Urothelium cell line (cell line): ENCODE data around the gene SPDYE3.
"Not testable (repeated sequence)": the region's sequence is repeated elsewhere in the genome, so short reads cannot be mapped to it uniquely, and the experiment has no call there.

Experiments used
- DNase-seq: peaks from one replicate; pipeline ENCODE4 v3.0.0; 2011; ENCODE audit warnings: low spot score, mixed read lengths
- FAIRE-seq: peaks from 2 replicates; lab custom pipeline; 2011; peaks lifted over from hg19 to GRCh38; lab: Jason Lieb, UNC

Gene SPDYE3

DNA sequence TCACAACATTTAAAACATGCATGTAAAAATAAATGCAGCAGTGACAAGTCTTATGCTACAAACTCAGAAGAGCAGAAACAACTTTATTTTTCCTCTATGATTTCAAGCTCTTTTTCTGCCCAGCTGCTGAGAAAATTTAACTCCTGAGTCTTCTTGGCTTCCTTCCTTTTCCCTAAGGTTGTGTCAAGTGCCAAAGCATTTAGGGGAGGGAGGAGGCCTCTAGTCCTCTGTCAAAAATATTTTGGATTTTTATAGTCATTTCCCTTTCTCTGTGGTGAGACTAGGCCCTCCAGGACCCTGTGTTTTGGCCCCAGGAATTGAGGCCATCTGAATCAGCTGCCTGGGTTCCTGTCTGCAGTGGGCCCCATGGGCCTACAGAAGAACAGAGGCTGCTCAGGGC, 39.4 kb downstream of the SPDYE3 start:
- FAIRE-seq (no peak), DNase-seq (no peak)

DNA sequence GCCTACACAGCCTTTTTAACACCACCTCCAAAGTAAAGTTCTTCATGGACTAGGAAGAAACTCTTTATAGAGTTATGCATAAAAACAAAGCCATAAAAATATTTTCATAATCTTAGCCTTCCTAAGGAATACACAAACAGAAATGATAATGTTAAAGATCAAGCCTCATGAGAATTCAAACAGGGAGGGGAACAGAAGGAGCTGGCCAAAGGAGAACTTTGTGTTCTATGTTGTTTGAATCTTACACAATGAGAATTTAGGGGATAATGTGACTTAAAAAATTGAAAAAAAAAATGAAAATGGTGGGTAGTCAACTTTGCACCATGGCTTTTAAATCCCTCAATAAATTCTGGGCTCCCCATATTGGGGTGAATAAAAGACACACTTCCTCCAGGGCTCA, 41.3 kb downstream of the SPDYE3 start:
- FAIRE-seq = no peak

DNA sequence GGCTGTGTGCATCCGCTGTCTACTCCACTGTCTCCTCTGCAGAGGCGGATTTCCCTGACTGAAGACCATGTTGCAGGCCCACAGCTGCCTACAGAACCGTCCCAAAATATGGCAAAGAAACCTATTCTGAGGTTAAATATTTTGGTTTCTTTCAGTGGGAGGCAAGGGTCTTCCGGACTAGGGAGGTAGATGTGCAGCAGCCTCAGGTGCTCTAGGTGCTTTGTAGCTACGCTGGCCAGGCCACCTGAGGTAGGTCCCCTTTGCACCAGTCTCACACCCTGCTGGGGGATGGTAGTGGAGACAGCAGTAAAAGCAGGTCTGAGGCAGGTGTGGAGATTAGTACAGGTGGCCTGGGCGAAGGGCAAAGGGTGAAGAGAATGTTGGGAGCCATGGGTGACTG, 42.3 kb downstream of the SPDYE3 start:
- no peak for FAIRE-seq

More for the DNA sequence above, 41.3 kb downstream of the SPDYE3 start:
- no peak for DNase-seq

DNA sequence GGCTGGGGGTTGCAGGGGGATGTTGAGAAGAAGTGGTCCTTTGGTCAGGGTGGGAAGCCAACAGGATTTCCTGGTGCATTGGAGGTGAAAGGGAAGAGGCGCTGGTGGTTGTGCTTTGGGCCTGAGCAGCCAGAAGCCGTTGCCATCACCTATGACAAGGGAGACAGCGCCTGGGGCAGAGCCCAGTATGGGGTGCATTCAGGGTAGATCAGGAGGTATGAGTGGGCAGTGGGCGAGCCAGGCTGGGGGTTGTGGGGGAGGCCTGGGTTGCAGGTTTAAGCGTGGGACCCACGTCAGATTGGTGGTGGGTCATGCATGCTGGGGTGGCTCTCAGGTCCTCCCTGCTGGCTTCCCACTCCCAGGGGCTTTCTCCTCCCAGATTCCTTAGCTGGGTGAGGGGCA, 44.2 kb downstream of the SPDYE3 start:
- FAIRE-seq = no peak
- DNase-seq = no peak

More for the DNA sequence above, 42.3 kb downstream of the SPDYE3 start:
- no peak for DNase-seq

DNA sequence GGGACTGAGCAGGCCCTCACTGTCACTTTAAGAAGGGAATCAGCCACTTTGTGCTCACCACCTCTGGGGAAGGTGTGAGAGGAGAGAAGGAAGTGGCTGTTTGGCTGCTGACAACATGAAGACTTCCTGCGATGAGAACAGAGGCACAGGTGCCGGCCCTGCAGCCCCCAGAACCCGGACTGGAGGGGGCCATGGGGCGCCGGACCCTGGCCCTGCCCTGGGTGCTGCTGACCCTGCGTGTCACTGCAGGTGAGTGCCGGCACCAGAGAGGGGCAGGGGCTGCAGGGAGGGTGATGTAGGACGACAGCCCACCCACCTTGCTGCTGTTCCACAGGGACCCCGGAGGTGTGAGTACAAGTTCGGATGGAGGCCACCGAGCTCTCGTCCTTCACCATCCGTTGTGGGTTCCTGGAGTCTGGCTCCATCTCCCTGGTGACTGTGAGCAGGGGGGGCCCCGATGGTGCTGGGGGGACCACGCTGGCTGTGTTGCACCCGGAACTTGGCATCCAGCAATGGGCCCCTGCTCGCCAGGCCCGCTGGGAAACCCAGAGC, 44.8 kb downstream of the SPDYE3 start:
- not testable (repeated sequence) for DNase-seq, FAIRE-seq

DNA sequence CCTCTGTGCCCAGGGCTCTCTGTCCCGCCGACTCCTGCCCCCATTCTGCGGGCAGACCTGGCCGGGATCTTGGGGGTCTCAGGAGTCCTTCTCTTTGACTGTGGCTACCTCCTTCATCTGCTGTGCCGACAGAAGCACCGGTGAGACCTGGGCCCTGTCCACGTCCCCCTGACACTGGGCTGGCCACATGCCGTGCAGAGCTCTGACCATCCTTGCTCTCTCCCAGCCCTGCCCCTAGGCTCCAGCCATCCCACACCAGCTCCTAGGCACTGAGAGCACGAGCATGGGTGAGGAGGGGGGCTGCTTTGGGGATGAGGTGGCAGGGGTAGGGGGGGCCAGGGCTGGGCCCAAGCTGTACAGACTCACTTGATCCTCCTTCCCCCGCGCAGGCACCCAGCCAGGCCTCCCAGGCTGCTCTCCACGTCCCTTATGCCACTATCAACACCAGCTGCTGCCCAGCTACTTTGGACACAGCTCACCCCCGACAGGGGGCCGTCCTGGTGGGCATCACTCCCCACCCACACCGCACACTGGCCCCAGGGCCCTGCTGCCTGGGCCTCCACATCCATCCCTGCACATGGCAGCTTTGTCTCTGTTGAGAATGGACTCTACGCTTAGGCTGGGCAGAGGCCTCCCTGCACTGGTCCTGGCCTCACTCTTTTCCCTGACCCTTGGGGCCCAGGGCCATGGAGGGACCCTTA, 45.6 kb downstream of the SPDYE3 start:
- DNase-seq (no peak), FAIRE-seq (no peak)

DNA sequence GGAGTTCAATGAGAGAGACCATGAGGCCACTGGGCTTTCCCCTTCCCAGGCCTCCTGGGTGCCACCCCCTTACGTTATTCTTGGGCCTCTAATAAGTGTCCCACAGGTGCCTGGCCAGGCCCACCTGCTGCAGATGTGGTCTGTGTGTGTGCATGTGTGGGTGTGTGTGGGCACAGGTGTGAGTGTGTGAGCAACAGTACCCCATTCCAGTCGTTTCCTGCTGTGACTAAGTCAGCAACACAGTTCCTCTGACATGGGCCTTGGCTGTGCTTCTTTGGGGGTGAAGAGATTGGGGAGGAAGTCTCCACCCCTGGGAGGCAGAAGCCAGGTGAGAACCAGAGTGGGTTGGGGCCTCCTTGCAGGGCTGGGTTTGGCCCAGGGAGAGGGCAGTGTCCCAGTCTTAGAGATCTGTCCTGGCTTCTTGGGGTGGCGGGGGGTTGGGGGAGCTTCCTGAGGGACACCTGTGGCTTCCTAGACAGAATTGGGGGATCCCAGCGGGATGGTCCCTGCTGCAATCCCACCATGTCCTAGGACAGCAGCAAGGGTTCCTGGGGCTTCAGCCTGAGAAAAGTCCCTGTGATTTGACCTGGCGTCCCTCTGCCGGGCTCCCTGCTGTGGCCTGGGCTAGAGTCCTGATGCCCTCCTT, 46.3 kb downstream of the SPDYE3 start:
- DNase-seq (no peak), FAIRE-seq (no peak)

DNA sequence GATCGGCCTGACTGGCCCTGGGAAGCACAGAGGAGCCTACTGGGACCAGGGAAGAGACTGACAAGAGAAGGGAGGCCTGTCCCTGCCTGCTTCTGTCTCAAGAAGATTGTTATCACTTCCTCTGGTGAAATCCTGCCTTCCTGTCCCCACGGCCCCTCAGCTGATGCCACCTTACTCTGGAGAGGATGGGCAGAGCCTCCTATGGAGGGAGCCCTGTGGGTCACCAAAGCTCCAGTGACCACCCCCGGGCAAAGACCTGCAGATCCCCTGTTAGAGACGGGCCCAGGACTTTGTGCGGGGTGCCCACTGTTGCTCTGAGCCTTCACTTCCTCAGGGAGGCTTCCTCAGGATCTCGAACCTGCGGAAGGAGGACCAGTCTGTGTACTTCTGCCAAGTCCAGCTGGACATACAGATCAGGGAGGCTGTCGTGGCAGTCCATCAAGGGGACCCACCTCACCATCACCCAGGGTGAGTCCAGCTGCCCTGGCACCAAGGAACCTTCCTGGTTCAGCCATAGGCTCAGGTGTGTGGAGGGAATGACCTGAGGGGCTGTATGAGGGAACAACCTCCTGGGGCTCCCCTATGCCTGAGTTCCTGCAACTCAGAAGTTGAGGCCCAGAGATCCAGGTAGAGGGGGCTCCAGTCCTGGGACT, 49.0 kb downstream of the SPDYE3 start:
- DNase-seq (no peak), FAIRE-seq (no peak)

DNA sequence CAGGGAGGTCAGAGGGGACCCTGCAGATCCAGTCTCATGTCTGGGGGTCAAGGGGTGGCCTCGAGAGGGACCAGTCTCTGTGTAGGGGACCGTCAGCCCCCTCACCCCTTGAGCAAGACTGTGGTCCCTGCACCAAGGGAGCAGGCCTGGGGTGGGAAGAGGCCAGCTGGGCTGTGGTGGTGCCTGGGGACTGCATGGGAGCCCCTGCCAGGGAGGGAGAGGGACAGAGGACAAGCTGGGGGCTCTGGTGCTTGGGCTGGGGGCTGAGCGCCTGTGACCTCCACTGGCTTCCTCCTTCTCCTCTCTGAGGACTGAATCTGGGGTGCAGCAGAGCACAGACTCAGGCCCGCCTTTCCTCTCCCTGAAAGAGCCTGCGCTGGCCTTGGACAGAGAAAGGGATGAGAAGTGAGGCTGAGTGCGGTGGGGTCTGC, 49.6 kb downstream of the SPDYE3 start:
- FAIRE-seq = no peak
- DNase-seq = no peak

DNA sequence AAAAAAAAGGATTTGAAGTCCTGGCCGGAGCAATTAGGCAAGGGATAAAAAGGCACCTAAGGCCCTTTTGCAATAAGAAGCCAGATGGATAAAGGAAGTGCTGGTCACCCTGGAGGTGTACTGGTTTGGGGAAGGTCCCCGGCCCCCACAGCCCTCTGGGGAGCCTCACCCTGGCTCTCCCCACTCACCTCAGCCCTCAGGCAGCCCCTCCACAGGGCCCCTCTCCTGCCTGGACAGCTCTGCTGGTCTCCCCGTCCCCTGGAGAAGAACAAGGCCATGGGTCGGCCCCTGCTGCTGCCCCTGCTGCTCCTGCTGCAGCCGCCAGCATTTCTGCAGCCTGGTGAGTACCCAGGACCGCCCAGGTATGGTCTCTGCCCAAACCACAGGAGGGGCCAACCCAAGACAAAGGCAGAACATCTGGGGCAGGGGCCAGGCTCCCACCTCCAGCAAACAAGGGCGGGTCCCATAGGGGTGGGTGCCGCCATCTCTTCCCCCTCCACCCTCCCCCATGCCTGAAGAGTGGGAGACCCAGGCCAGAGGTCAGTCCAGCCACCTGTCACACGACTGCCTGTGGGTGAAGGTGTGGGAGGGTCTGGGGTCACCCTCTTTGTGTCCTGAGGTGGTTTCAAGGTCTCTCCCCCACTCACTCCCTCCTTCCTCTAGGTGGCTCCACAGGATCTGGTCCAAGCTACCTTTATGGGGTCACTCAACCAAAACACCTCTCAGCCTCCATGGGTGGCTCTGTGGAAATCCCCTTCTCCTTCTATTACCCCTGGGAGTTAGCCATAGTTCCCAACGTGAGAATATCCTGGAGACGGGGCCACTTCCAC, 50.7 kb downstream of the SPDYE3 start, which contains the start of gene PILRB:
Gene PILRB (plus strand): TSS at position 91 of the 830 bp plus-strand sequence. CDS start 186 bp downstream, at position 277.
- DNase-seq (no peak), FAIRE-seq (no peak)

DNA sequence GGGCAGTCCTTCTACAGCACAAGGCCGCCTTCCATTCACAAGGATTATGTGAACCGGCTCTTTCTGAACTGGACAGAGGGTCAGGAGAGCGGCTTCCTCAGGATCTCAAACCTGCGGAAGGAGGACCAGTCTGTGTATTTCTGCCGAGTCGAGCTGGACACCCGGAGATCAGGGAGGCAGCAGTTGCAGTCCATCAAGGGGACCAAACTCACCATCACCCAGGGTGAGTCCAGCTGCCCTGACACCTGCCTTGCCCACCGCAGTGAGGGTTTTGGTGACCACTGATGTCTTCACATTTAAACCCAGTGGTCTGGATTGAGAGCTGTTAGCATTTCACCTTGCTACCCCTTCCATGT, 51.3 kb downstream of the SPDYE3 start:
- FAIRE-seq (no peak), DNase-seq (no peak)

DNA sequence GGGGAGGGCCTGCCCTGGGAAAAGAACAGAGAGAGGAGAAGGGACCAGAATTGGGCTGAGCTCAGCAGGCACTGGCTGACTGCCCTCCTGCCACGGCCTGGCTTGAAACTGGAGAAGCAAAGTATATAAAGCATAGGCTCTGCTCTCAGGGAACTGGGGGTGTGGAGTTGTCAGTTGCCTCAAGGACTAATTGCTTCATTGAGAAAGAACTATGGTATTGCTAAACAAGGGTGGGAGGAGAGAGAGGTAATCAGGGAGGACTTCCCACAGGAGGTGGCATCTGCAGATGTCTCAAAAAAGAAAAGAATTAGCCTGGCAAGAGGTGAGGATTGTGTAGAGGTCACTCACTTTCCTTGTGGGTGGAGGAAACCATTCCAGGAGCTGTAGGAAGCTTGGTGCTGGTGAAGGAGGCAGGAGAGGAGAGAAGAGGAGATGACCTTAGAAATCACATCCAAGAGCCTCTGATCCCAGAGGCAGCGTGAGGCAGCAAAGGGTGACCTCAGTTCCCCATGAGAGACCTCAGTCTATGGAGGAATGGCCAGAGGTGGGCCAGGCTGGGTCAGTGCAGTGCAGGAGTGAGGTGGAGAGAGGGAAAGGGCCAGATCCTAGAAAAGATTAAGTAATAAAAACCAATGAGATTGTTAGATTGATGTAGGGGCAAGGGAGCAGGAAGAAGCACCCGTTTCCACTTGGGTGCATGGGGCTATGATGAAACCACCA, 52.8 kb downstream of the SPDYE3 start:
- FAIRE-seq (no peak), DNase-seq (no peak)

DNA sequence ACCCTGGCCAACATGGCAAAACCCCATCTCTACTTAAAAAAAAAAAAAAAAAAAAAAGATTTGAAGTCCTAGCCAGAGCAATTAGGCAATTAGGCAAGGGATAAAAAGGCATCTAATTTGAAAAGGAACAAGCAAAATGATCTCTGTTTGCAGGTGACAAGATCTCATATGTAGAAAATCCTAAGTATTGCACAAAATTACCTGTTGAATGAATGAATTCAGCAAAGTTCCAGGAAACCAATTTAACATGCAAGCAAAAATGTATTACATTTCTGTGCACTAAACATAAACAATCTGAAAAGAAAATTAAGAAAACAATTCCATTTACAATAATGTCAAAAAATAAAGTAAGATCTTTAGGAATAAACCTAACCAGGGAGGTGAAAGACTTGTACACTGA, 55.6 kb downstream of the SPDYE3 start:
- no peak for FAIRE-seq
- DNase-seq = no peak

DNA sequence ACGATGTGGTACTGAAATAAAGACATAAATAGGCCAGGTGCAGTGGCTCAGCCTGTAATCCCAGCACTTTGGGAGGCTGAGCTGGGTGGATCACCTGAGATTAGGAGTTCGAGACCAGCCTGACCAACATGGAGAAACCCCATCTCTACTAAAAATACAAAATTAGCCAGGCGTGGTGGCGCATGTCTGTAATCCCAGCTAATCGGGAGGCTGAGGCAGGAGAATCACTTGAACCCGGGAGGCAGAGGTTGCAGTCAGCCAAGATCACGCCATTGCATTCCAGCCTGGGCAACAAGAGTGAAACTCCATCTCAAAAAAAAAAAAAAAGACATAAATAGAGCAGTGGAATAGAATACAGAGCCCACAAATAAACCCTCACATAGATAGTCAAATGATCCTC, 56.3 kb downstream of the SPDYE3 start:
- not testable (repeated sequence) for FAIRE-seq, DNase-seq

DNA sequence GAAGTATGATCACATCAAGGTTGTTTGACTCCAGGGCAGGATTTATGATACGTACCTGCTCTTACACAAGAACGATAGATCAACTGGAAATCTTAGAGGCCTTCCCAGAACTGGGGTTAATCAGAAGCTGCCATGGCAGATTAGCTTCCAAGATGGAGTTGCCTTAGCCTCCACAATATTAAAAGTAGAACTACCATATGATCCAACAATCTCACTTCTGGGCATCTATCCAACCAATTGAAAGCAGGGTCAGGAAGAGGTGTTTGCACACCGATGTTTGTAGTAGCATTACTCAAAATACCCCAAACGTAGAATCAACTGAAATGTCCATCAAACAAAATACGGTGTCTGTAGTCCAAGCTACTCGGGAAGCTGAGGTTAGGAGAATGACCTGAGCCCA, 57.0 kb downstream of the SPDYE3 start:
- DNase-seq = no peak
- no peak for FAIRE-seq

DNA sequence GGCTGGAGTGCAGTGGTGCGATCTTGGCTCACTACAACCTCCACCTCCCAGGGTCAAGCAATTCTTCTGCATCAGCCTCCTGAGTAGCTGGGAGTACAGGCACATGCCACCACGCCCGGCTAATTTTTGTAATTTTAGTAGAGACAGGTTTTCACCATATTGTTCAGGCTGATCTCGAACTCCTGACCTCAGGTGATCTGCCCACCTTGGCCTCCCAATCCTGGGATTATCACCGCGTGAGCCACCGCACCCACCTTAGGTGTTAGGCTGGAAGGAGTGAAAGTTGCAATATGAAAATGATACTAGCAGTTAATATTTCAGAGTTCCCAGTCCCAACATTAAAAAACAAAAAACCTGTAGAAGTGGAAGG, 58.5 kb downstream of the SPDYE3 start:
- not testable (repeated sequence) for FAIRE-seq

DNA sequence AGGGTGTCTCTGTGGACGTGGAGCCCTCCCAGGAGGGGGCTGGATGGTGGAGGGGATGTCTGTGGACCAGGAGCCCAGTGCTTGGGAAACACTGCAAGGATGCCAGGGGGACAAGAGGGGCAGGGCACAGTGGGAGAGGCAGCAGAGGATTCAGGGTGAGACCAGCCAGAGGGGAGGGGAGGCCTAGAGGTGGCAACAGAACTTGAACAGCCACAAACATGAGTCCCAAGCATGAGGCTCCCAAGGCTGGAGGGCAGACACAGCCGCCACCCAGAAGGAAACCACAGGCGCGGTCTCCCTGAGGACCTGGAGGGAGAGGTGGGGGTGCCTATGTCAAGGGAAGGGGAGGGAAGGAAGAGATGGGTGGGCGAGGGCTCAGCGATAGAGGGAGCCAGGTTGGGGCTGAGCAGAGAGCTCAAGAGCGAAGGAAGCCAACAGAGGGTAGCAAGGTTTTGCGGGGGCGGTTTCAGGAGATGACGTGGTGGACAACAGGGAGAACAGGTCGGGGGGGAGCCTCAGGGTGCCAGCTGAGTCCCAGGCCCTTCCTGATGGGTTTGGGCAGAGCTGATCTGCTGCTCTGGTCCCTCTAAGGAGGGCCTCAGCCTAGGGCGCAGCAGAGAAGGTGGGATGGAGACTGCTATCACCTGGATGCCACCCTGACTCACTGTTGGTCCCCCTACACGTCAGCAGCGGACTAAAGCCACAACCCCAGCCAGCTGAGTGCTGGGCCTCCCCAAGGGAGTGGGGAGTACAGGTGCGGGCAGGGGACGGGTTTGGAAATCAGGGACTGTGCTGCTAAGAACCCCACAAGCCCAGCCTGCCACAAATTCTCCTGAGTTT, 59.1 kb downstream of the SPDYE3 start:
- FAIRE-seq (no peak), DNase-seq (no peak)

More for the DNA sequence above, 58.5 kb downstream of the SPDYE3 start:
- not testable (repeated sequence) for DNase-seq

DNA sequence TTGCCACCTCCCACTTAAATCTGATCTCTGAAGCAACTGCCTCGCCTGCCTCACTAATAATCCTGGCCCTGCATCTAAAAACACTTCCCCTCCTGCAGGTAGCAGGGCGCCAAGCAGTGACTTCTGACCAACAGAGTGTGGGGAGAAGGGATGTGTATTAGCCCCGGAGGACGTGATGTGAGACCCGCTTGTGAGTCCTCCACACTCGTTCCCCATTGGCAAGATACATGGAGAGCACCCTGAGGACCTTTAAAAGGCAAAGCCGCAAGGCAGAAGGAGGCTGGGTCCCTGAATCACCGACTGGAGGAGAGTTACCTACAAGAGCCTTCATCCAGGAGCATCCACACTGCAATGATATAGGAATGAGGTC, 59.7 kb downstream of the SPDYE3 start:
- FAIRE-seq (no peak), DNase-seq (no peak)
